Activated CD4-positive, alpha-beta T cell treated with anti-CD3 and anti-CD28 coated beads, Interleukin-2, amount 50 U/mL, for 48 hours (primary cell): ENCODE measurements around the gene CYSRT1.

Experiments
- DNase-seq, 2 experiments: peaks; one replicate each; pipeline ENCODE4 v3.0.0-alpha.2; 2020

The CYSRT1 gene

DNA sequence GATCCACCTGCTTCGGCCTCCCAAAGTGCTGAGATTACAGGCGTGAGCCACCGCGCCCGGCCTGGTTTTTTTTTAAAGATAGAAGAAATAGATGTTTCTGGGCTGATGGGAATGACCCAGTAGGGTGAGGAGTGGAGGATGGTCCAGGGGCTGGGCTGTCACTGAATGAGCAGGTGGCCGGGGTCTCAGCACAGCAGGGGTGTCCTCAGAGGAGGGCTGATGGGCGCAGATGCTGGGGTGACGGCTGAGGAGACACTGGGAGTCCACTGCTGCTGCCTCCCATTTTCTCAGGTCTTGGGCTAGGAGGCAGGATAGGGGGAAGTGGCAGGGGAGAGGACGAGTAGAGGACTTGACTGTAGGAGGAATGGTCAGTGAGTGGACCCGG is 50.2 kb downstream of the CYSRT1 start:
- DNase-seq = no peak
